IPS-18a (cell line): ENCODE measurements around the gene RNASE8.
A peak's percentile ranks its signal among the peaks of the same experiment; 100 is the strongest.

Experiments
- H3K27ac ChIP-seq: one replicate; pipeline ENCODE4 v1.5.1; 2013; ENCODE audit warnings: low read length
- H3K27me3 ChIP-seq: one replicate; pipeline ENCODE4 v1.6.1; 2013; ENCODE audit warnings: mild to moderate bottlenecking, low read length; ENCODE audit not compliant: control insufficient read depth, insufficient read depth
- H3K36me3 ChIP-seq: one replicate; pipeline ENCODE4 v1.6.1; 2013; ENCODE audit warnings: low read depth, low read length; ENCODE audit not compliant: control insufficient read depth
- H3K4me1 ChIP-seq: one replicate; pipeline ENCODE4 v1.6.1; 2013; ENCODE audit warnings: low read depth, low read length; ENCODE audit not compliant: control insufficient read depth
- H3K4me3 ChIP-seq: one replicate; pipeline ENCODE4 v1.5.1; 2013; ENCODE audit warnings: low read length
- H3K9ac ChIP-seq: one replicate; pipeline ENCODE4 v1.6.1; 2013; ENCODE audit warnings: mild to moderate bottlenecking, low read length, moderate library complexity
- H3K9me3 ChIP-seq: one replicate; pipeline ENCODE4 v1.6.1; 2013; ENCODE audit warnings: low read depth, low read length; ENCODE audit not compliant: control insufficient read depth

Gene RNASE8

GRCh38 chr14:21022686-21023085 is 34.9 kb upstream of the RNASE8 start:
- Histone ChIP-seq H3K4me1 (peaks cover 18% of the 10 kb centered on the region), H3K9me3 (no peaks in the 10 kb centered on the region), H3K4me3 (no peak overlapping the region), H3K27me3 (peaks cover 40% of the 10 kb centered on the region), H3K36me3 (no peaks in the 10 kb centered on the region), H3K9ac (no peak overlapping the region), H3K27ac (no peak overlapping the region)

DNA sequence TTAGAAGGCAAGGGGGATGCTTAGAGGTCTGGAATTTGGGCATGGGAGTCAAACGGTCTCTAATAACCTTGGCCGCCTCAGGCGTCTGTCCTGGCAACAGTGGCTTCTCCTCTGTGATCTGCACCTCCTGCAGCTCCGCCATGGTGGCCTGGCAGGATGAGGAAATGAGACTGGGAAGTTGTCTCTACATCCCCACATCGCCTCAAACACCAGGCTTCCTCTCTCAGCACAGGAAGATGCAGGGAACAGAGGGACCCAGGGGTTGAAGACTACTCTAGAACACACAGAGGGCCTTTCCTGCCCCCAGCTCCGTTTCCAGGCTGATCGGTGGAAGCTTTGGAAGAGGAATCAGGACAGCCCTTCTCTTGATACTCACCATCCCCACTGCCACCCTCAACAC is 34.4 kb upstream of the RNASE8 start:
- H3K4me3 ChIP-seq = no peak overlapping the region
- no peaks in the 10 kb centered on the region for H3K9me3 ChIP-seq
- H3K27me3 ChIP-seq = peaks cover 40% of the 10 kb centered on the region
- H3K9ac ChIP-seq = no peak overlapping the region
- H3K36me3 ChIP-seq = no peaks in the 10 kb centered on the region
- peaks cover 18% of the 10 kb centered on the region for H3K4me1 ChIP-seq
- no peak overlapping the region for H3K27ac ChIP-seq

- peak overlapping the region; percentile 75 for H3K4me3 ChIP-seq
- H3K9me3 ChIP-seq = no peaks in the 10 kb centered on the region
- H3K27me3 ChIP-seq = peaks cover 40% of the 10 kb centered on the region
- peaks cover 18% of the 10 kb centered on the region for H3K4me1 ChIP-seq
- no peak overlapping the region for H3K27ac ChIP-seq
- peak overlapping the region; percentile 48 for H3K9ac ChIP-seq
- no peaks in the 10 kb centered on the region for H3K36me3 ChIP-seq
Measured at GRCh38 chr14:21023817-21024584, 33.6 kb upstream of the RNASE8 start.

GRCh38 chr14:21024585-21025370 is 32.8 kb upstream of the RNASE8 start, which contains the start of gene NDRG2:
NDRG2 (minus strand) TSS chr14:21025061; CDS start chr14:21023315, 1,746 bp downstream.
- H3K4me3 ChIP-seq = peak within 1 kb of the TSS; percentile 75
- H3K27ac ChIP-seq = no peak within 1 kb of the TSS

GRCh38 chr14:21025371-21026273 is 32.0 kb upstream of the RNASE8 start:
- Histone ChIP-seq H3K4me1 (peaks cover 18% of the 10 kb centered on the region), H3K9ac (peak overlapping the region; percentile 56), H3K9me3 (no peaks in the 10 kb centered on the region), H3K27me3 (peaks cover 40% of the 10 kb centered on the region), H3K27ac (no peak overlapping the region), H3K36me3 (no peaks in the 10 kb centered on the region), H3K4me3 (peak overlapping the region; percentile 75)

More at GRCh38 chr14:21024585-21025370, 32.8 kb upstream of the RNASE8 start, which contains the start of gene NDRG2:
- peaks cover 18% of the 10 kb centered on the region for H3K4me1 ChIP-seq
- H3K27me3 ChIP-seq = peaks cover 40% of the 10 kb centered on the region
- H3K36me3 ChIP-seq = no peaks in the 10 kb centered on the region
- peak within 1 kb of the TSS; percentile 56 for H3K9ac ChIP-seq
- H3K9me3 ChIP-seq = no peaks in the 10 kb centered on the region

DNA sequence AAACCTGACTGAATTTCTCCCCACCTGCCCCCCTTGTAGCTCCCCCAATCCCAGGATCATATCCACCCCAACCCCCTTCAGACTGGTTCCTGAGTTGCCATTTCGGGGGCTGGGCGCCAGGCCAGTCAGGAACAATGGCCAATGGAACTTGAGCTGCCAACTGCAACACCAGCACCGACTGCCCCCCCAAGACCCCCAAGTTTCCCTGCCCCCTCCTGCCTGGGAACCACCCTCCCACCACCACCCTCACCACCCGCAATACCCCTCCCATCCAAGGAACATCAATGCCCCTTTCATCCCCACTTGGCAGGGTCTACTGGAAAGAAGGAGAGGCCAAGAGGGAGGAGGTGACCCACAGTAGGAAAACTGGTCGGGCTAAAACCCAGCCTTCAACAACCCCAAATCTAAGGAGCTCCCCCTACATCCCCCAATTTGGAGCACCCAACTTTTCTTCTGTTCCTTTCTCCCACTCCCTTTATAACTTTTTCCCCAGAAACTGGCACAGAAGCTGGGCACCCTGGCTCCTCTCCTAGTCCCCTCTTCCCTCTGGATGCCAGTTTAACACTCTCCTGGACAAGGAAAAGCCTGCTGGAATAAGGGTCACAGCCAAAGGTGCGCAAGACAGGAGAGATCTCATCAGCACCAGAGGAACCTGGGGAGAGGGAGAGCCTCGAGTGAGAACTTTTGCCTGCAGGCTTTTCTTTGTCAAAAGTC is 31.2 kb upstream of the RNASE8 start:
- Histone ChIP-seq H3K9ac (peak overlapping the region; percentile 56), H3K4me3 (peak overlapping the region; percentile 75)

DNA sequence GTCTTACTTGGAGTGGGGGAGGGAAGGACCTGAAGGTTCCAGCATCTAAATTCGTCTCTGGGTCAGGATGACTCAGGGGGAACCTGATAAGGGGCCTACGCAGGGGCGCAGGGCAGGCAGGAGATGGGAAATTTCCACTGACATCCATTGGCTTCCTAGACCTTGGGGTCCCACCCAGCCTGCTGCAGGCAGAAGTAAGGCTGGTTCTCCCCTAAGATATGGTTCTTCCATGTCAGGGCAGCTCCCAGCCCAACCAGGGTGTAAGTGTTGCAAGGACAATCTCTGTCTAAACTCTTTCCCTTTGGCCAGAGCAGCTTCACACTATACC is 30.7 kb upstream of the RNASE8 start:
- Histone ChIP-seq H3K9me3 (no peaks in the 10 kb centered on the region), H3K9ac (no peak overlapping the region), H3K27ac (no peak overlapping the region), H3K27me3 (peaks cover 40% of the 10 kb centered on the region), H3K4me3 (no peak overlapping the region), H3K4me1 (peaks cover 18% of the 10 kb centered on the region), H3K36me3 (no peaks in the 10 kb centered on the region)

More for the DNA sequence above, 31.2 kb upstream of the RNASE8 start:
- Histone ChIP-seq H3K36me3 (no peaks in the 10 kb centered on the region), H3K4me1 (peaks cover 18% of the 10 kb centered on the region), H3K9me3 (no peaks in the 10 kb centered on the region), H3K27me3 (peaks cover 40% of the 10 kb centered on the region), H3K27ac (no peak overlapping the region)

DNA sequence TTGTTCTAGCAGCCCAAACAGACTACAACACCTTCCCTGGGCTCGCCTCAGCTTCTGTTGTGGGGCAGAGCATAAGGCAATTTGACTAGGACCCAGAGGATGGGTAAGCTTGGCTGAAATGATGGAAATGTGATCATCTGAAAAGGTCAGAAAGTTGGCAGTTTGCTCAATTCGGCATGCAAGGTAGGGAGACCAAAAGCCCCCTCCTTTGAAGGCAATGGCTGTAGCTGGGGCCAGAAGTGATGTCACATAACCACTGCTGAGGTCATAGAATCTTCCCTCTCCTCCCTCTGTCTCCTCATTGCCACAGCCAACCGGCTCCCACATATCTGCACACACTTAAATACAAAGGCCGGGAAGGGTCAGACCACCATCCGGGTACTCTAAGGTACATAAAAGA is 27.7 kb upstream of the RNASE8 start, which contains the start of gene TPPP2:
Gene TPPP2, plus strand, starts transcription at position 301 of the 400 bp plus-strand sequence. CDS start 365 bp downstream, outside the sequence.
- no peaks in the 10 kb centered on the region for H3K9me3 ChIP-seq
- peaks cover 13% of the 10 kb centered on the region for H3K4me1 ChIP-seq
- no peak within 1 kb of the TSS for H3K27ac ChIP-seq
- H3K9ac ChIP-seq = no peak within 1 kb of the TSS
- no peaks in the 10 kb centered on the region for H3K36me3 ChIP-seq
- H3K27me3 ChIP-seq = peaks cover 16% of the 10 kb centered on the region
- no peak within 1 kb of the TSS for H3K4me3 ChIP-seq

- Histone ChIP-seq H3K9ac (no peak overlapping the region), H3K36me3 (no peaks in the 10 kb centered on the region), H3K9me3 (no peaks in the 10 kb centered on the region), H3K4me1 (peaks cover 13% of the 10 kb centered on the region), H3K4me3 (no peak overlapping the region), H3K27me3 (peaks cover 16% of the 10 kb centered on the region), H3K27ac (no peak overlapping the region)
Measured at GRCh38 chr14:21030531-21030930, 27.1 kb upstream of the RNASE8 start.

- Histone ChIP-seq H3K4me1 (no peaks in the 10 kb centered on the region), H3K9ac (no peak overlapping the region), H3K36me3 (no peaks in the 10 kb centered on the region), H3K27me3 (peaks cover under 1% of the 10 kb centered on the region), H3K4me3 (no peak overlapping the region), H3K9me3 (no peaks in the 10 kb centered on the region), H3K27ac (no peak overlapping the region)
Measured at GRCh38 chr14:21032326-21033132, 25.1 kb upstream of the RNASE8 start.
